Amniotic epithelial cell (primary cell): ENCODE data around the gene RPL3.

Experiments used
- DNase-seq: peaks from one replicate; pipeline ENCODE4 v3.0.0-alpha.2; 2010; ENCODE audit warnings: low read depth

The RPL3 gene

DNA sequence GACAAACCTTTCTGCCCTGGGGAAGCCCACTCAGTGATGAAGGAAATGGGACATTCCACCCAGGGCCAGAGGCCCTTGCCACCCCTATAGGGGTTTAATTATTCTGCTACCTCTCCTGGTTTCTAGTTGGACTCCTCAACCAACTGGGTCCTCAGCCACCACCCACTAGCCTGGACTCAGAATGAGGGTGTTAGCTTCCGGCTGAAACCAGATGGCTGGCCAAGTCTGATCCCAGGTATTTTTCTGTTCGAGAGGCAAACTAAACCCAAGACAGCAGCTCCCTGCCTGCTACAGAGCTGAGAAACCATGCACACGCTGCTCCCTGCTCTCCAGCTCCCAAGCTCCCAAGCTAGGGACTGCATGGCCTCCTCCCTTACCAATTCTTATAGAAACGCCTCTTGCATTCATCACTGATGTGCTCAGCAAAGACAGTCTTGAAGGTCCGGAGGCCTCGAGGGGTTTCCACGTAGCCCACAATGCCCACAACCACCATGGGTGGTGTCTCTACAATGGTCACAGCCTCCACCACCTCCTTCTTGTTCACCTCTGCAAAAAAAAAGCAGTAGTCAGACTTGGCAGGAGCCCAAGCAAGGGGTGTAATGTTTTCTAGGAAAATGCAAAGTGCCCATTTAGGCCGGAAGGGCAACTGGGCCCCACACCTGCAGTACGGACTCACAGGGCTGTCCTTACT is 2.2 kb downstream of the RPL3 start:
- no peak for DNase-seq

DNA sequence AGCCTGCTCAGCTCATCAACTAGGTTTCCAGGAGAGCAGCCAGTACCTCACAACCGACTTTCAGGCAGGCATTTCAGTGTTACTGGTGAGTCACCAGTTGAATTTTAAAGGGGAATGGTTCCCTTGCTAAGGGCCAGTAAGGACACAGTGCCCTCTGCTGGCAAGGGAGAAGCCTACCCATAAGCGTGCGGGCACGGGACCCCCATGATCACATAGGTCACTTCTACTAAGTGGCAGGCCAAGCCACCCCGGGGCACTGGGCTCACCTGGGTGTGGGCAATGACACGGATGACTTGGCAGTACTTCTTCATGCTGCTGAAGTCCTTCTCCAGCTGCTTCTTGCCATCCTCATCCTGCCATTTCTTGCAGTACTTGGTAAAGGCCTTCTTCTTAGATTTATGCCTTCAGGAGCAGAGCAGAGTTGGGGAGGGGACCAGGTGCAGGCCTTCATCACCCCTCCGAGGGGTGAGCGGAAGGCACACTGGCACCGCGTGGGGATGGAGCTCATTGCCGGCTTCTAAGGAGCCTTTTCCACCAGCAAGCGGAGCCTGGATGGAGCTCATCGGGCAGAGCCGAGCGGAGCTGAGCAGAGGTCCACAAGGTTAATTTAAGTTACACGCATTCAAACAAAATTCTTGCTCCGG is 2.9 kb downstream of the RPL3 start:
- peak; percentile 93 for DNase-seq

DNA sequence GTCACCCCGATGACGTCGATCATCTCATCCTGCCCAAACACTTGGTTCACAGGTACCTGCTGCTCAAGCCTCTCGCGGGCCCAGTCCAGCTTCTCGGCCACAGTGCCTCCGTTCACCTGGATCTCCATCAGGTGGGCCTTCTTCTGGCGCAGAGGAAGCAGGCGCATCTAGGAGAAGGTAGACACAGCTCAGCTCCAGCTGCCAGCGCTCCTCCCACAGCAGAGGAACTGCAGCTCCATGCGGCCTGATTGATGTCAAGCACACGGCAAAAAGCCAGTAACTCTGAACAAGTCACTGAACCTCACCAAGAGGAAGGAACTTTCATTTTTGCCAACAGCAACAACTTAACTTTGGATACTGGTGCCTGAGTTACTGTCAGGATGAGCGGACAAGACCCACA is 4.0 kb downstream of the RPL3 start:
- DNase-seq: no peak

DNA sequence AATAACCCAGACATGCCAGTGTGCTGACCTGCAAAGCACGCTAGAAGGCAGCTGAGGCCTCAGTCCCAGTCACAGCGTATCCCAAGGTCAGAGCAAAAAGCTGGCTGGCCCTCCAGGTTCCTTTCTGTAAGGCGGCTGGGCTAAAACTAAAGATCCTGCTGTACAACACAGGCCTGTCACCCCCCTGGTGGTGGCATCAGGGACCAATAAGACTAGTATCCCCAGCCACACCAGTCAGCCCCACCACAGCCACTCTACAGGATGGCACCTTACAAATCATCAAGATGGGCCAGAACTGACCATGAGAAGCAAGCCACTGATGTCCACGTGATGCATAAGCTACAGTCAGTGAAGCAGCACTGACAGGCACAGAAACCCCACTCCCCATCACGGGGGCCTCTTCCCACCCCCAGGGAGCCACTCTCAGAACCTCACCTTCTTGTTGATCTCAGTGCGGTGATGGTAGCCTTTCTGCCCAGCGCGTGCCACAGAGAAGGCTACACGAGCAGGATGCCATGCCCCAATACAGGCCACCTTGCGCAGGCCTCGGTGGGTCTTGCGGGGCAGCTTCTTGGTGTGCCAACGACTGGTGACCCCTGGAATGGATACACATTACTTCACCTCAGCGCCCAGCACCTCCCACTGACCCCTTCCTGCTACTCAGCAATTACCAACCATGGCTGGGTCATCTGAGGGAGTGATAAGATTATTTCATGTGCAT is 5.0 kb downstream of the RPL3 start:
- DNase-seq: no peak

DNA sequence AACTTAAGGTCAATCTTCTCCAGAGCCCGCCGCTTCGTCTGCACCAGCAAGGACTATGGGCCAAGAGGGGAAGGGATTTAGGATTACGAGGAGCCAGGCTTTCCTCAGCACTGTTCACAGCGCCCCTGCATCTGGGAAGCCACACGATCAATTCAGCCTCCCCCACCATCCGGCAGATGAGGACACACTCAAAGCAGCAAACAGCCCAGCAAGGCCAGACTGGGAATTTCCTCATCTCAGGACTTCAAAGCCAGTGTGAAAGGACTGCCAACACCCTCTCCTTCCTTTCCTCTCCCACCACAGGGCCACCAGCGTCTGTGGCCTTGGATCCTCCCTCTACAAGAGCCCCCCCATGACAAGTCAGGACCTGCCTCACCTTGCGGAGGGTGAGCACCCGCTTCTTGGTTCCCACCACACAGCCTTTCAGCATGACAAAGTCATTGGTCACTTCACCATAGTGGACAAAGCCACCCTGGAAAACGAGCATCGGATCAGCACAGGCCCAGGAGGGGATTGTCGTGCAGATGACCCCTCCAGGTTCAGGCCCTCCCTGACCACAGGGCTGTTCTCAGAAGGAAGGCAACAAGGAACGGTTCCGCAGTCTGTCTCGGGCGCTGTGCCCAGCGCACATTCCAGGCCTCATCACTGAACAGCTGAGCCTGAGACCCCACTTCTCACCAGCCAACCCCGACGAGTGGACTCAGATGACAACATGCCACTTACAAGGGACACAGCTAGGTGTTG is 6.0 kb downstream of the RPL3 start:
- DNase-seq: no peak

DNA sequence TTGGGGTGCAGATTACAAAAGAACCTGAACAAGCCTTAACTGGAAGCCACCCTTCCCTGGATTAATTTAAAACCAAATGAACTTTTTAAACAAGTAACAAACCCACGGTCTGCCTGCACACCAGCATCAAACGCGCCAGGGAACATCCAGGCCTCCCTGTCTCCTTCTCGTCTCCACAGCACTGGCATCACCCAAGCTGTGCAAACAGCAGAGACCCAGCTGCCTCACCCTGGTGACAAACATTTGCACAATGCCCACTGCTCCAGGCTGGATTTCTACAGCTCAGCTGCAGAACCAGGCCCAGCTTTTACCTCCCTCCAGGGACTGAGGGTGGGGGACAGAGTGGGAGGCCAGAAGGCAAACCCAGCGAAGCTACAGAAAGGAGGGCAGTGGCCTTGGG is 7.0 kb downstream of the RPL3 start:
- no peak for DNase-seq

DNA sequence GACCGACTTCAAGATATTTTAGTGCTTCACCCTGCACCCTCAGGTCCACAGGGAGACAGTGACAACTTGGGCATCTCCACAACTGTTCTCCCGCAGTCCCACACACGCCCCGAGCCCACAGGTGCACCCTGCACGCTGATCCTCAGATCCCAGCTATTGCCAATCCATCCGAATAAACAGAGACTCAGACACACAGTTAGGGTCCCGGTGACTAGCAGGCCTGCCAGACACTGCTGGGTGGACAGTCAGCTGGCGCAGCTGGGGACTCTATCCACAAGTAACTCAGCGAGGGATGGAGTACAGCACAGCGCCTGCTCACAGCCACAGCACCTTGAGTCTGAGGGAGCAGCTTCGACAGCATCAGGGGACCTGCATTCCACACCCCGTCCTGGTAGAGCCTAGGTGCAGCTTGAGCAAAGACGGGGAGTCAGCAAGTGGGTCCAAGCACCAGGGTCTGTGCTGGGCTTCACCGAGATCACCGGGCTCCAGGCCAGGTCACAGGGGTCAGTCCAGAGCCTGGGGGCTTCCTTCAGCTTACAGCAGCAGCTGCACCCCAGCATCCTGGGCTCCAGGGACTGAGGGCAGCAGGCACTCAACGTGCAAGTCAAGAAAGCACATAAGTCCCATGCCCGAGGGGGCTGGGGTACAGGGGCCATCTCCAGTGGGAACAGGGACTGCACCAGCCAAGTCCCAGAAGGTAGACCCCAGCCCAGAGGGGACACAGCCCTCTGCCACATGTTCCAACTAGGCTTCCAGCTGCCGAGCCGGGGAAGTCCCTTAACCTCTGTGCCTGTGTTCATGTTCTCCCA is 7.6 kb downstream of the RPL3 start:
- DNase-seq: no peak

DNA sequence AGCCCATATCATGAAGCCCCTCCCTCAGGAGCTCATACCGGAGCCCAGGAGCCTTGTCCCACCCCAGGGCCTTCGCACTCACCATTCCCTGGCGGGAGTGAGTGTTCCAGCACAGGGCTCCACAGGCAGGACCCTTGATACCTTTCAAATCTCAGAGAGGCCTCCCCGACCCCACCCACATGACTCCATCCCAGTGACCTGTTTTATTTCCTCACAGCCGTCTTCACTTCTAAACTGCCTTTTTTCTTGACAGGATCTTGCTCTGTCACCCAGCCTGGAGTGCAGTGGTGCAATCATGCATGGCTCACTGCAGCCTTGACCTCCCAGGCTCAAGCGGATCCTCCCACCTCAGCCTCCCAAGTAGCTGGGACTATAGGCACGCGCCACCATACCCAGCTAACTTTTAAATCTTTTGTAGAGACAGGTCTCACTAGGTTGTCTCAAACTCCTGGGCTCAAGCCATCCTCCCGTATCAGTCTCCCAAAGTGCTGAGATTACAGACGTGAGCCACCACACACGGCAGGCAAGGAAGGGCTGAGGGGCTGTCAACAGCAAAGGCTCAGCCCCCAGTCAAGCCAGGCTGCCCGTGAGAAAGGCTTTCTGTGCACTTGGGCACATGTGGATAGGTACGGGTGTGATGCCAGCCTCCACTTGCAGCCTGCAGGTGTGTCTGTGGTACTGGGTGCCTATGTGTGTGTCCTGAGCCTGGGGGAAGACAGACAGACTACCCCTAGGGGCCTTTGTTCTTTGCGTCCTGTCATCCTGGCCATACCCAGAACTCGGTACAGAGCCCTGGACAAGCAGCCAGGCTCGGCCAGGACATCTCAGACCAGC is 9.3 kb downstream of the RPL3 start:
- DNase-seq: peak; percentile 73

DNA sequence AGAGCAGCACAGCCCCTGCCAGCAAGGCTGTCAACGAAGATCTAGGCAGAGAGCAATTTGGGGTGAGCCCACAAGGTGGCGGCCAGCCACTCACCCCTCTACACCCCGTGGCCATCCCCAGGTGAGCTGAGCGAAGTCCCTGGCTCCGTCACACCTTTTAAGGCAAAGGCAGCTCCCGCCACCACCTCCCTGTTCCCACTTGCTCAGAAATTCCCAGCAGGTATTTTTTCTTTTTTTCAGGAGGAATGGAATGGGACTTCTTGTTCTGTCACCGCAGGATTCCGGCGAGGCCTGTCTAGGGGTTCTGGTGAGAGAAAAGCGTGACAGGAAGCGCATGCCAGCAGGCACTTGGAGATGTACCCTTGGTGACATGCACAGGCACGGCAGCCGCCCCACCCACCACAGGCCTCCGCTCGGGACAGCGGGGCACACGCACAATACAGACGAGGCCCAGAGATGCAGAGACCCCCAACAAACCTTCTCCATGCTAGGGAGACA is 10.0 kb downstream of the RPL3 start:
- DNase-seq: no peak

DNA sequence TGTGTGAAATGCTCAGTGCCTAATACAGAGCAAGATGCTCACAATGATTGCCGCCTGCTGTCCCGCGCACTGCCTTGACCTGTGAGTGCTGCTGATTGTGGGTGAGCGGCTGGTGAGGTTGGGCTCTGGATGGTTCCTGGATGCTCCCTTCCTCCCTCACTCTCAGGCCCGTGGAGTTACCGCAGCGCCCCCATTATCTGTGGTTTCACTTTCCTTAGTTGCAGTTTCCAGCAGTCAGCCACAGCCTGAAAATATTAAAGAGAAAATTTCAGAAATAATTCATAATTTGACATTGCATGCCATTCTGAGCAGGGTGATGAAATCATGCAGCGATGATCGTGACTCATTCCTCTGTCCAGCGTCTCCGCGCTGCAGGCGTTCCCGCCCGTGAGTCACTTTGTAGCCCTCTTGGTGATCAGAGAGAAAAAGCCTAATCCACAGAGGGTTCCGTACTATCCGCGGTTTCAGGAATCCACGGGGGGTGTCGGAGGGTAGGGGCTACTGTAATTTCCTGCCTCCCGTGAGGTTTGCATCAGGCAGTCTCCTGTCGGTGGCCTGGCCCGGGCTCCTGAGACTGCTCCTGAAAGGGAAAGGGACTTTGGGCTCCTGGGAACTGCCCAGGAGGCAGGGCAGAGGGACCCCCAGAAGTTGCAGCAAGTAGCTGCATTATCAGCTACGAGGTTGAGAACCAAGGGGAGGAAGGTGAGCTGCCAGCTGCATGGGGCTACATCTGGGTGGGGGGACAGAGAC is 10.6 kb downstream of the RPL3 start:
- DNase-seq: peak; percentile 96

DNA sequence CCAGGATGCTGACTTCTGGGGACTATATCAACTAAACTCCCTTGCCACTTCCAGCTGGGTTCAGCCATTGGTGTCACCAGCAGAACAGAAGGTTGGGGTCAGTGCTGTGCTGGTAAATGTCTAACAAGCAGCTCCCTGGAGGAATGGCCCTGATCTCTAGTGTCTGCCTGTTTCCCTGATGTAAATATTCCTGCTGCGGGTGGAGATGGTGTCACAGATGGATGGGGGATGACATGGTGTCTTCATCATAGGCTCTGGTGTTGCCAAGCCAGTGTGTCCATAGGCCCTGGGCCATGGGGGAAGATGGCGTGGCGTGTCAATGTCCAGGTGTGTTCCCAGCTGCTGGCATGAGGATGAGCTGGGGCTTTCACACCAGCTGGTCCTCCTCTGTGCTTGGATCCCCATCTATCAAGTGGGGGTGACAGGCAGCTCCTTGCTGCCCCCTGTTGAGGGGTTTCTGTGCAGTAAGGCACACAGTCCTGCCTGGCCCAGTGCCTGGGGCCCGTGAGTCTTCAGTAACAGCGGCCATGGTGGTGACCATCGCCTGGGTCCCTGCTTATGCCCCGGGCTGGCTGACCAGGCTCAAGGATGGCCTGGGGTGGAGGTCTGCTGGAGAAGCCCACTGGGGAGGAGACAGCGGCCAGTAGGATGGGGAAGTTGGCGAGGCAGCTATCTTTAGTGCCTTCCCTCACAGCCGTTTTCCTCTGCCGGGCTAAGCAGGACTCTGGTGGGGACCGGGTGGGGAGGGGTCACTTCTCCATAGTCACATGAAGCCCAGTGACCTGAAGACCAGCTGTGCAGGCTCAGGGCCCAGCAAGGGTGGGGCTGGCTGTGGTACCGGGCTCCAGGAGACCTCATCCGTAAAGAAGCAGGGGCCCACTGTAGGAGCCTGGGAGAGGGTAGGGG is 12.7 kb downstream of the RPL3 start:
- DNase-seq: no peak

DNA sequence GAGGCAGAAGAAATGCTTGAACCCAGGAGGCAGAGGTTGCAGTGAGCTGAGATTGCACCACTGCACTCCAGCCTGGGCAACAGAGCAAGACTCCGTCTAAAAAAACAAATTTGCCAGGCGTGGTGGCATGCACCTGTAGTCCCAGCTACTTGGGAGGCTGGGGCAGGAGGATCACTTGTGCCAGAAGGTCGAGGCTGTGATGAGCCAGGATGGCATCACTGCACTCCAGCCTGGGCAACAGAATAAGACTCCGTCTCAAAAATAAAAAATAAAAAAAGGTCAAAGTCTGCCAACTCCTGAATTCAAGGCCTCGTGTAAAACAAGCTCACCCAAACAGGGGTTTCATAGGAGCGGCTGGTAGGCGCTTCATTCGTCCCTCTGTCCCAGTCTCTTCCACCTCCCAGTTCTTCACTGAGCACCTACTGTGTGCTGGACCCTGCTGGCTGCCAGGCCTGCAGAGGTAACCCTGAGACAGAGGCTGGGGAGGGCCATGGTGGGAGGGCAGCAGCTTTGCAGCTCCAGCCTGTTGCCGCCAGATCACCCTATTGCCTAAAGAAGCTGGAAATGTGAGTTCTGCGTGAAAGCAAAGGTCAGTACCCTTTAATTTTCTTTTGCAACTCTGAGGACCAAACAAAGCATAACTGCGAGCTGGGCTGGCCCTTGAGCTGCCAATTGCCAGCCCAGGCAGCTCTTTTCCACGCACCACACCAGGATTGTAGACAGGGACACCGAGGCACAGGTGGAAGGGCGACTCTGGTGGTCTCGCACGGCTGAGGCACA is 15.3 kb downstream of the RPL3 start:
- DNase-seq: no peak

DNA sequence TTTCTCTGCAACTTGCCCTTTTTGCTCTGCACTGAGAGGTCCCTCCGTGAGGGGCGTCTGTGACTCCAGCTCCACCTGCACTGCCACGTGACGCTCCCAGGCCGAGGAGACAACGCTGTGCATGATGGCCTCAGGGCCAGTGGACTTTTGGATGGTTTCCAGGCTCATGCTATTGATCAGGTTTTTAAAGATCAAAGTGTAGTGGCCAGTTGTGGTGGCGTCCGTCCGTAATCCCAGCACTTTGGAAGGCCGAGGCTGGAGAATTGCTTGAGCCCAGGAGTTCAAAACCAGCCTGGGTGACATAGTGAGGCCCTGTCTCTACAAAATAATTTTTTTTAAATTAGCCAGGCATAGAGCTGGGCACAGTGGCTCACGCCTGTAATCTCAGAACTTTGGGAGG is 16.1 kb downstream of the RPL3 start:
- no peak for DNase-seq

DNA sequence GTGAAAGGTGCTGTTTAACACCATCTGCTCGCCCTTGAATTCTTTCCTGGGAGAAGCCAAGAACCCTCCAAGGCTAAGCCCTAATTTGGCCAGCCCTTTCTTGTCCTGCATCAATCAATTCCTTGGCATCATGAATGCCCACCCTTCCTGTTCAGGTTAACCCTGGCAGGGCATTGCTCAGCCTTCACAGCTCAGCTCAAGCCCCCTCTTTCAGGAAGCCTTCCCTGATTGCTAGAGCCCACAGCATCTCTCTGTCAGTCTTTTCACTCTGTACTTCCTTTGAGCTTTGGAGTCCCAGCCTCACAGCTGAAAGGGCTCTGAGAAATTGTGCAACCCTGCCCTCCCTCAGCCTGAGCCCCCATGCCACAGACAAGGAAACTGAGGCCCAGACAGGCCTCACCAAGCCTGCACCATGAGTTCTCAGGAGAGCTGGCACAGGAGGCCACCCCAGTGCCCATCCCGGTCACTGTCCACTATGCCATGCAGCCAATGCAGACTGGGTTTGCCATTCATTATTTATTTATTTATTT is 16.9 kb downstream of the RPL3 start:
- DNase-seq: no peak

DNA sequence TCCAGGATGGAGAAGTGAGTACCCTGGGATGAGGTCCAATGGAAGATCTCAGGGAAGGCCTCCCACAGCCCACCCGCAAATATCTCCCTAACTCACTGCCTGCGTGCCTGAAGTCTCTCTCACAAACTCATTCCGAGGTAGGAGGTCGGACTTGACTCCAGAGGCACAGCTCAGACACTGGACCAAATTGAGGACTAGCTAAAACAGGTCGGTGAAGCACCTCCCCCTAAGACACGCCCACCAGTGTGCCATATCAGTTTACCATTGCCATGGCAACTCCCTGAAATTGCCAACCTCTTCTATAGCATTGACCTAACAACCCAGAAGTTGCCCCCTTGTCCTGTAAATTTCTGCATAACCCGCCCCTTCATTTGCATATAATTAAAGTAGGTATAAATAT is 17.5 kb downstream of the RPL3 start:
- no peak for DNase-seq

DNA sequence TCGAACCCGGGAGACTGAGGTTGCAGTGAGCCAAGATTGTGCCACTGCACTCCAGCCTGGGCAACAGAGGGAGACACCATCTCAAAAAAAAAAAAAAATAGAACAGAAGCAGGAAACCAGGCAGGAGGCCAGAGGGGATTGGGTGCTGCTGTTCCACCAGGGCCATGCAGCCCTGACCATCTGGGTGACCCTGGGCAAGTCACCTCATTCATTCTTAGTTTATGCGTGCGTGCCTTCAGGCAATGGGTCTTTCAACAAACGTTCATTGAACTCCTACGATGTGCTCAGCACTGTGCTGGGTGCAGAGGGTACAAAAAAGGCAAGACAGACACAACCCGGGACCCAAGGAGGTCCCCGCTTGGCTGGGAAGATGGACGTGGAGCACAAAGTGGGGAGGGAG is 18.3 kb downstream of the RPL3 start:
- no peak for DNase-seq

DNA sequence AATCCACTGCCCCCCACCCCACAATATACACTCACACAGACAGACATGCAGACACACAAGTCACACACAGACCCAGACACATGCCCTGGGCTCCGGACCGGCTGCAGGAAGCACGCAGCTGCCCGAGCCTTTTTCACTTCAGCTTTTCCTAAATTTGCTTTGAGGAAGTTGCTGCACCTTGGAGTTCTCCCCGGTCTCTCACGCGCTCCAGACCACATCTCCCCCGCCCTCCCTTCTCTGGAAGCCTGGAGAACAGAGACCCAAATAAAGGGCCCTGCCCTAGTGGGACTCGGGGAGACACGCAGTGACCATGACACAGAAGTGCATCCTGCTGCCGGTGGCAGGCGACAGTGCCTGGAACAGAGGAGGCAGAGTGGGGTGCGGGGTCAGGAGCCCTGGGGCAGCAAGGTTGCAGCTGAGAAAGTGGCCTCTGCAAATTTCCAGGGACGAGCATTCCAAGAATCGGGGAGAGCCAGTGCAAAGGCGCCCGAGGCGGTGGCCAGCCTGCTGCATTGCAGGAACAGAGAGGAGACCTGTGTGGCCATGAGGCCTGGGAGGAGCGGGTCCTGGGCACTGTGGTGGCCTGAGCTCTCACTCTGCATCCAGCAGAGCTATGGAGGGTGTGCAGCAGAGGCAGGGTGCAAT is 19.1 kb downstream of the RPL3 start:
- DNase-seq: no peak

DNA sequence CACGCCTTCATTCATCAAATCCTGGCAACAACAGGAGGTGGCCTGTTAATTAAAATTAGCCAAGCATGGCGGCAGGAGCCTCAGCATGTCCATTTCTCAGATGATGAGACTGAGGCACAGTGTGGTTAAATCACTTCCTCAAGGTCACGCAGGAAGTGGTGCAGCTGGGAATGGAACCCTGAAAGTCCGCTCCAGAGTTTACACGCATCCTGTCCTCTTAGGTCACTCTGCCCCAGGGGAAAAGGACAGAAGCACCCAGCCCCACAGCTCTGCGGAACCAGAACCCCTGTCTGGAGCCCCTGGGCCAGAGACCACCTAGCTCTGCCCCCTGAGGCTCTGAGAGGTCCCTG is 19.6 kb downstream of the RPL3 start:
- no peak for DNase-seq
